Measurements from ENCODE around the gene XPO4.

XPO4 gene

GRCh38 chr13:20848203-20848602, 54.3 kb downstream of the XPO4 start:
- no peak overlapping the region for H3K4ac ChIP-seq (ENCODE audit: low read depth, low read length)
- no peak overlapping the region for H3K18ac ChIP-seq (ENCODE audit: low read length)
- H2BK120ac ChIP-seq (ENCODE audit: insufficient read depth, low read length, poor library complexity), result no peak overlapping the region
- H4K91ac ChIP-seq (ENCODE audit: low read depth, low read length), result no peak overlapping the region
- H3K79me2 ChIP-seq (ENCODE audit: control insufficient read depth, insufficient read depth, low read length, poor library complexity), result no peaks in the 10 kb centered on the region
- H2AFZ ChIP-seq (ENCODE audit: insufficient read depth, low read length, poor library complexity), result no peak overlapping the region
- H3K9ac ChIP-seq (ENCODE audit: low read length), result no peak overlapping the region
- no peak overlapping the region for H4K8ac ChIP-seq (ENCODE audit: low read depth, low read length)
- H2AK5ac ChIP-seq (ENCODE audit: low read length), result no peak overlapping the region
- H3K27me3 ChIP-seq (ENCODE audit: insufficient read depth, low read length), result no peaks in the 10 kb centered on the region
- H3K4me1 ChIP-seq (ENCODE audit: control insufficient read depth in 1 of 2, insufficient read depth in 2 of 2, low read length in 2 of 2), result peaks cover 0 to 2% of the 10 kb centered on the region in 2 experiments
- H3K27ac ChIP-seq (ENCODE audit: low read depth, low read length), result no peak overlapping the region
- H2BK12ac ChIP-seq (ENCODE audit: low read length), result no peak overlapping the region
- no peak overlapping the region for H3K14ac ChIP-seq (ENCODE audit: low read length)
- no peaks in the 10 kb centered on the region for H3K79me1 ChIP-seq (ENCODE audit: low read length)
- no peaks in the 10 kb centered on the region for H3K9me3 ChIP-seq (ENCODE audit: insufficient read depth, low read depth, low read length)
- H3K36me3 ChIP-seq (ENCODE audit: control insufficient read depth in 1 of 2, insufficient read depth in 2 of 2, low read length in 2 of 2), result peaks cover 0 to 1% of the 10 kb centered on the region in 2 experiments
- H3K4me3 ChIP-seq (ENCODE audit: low read depth, low read length), result no peak overlapping the region
- H3K4me2 ChIP-seq (ENCODE audit: low read length), result no peak overlapping the region
- peak in 1 of 2 donors; percentile 29 for DNase-seq
- no peak overlapping the region for H3K23ac ChIP-seq (ENCODE audit: low read length)
- H2BK5ac ChIP-seq (ENCODE audit: low read depth, low read length, poor library complexity), result no peak overlapping the region
- H4K12ac ChIP-seq (ENCODE audit: low read depth, low read length), result no peak overlapping the region

GRCh38 chr13:20847296-20847695, 55.2 kb downstream of the XPO4 start:
- H3K4ac ChIP-seq (ENCODE audit: low read depth, low read length), result no peak overlapping the region
- no peaks in the 10 kb centered on the region for H3K9me3 ChIP-seq (ENCODE audit: insufficient read depth, low read depth, low read length)
- no peak overlapping the region for H3K27ac ChIP-seq (ENCODE audit: low read depth, low read length)
- no peak overlapping the region for H3K4me3 ChIP-seq (ENCODE audit: low read depth, low read length)
- H4K8ac ChIP-seq (ENCODE audit: low read depth, low read length), result no peak overlapping the region
- no peaks in the 10 kb centered on the region for H3K36me3 ChIP-seq (ENCODE audit: control insufficient read depth in 1 of 2, insufficient read depth in 2 of 2, low read length in 2 of 2)
- no peak overlapping the region for H2BK120ac ChIP-seq (ENCODE audit: insufficient read depth, low read length, poor library complexity)
- H3K23ac ChIP-seq (ENCODE audit: low read length), result no peak overlapping the region
- peaks cover 0 to 2% of the 10 kb centered on the region in 2 experiments for H3K4me1 ChIP-seq (ENCODE audit: control insufficient read depth in 1 of 2, insufficient read depth in 2 of 2, low read length in 2 of 2)
- no peak overlapping the region for H2BK12ac ChIP-seq (ENCODE audit: low read length)
- no peak overlapping the region for H3K4me2 ChIP-seq (ENCODE audit: low read length)
- H3K9ac ChIP-seq (ENCODE audit: low read length), result no peak overlapping the region
- H3K18ac ChIP-seq (ENCODE audit: low read length), result no peak overlapping the region
- DNase-seq, result no peak
- H3K27me3 ChIP-seq (ENCODE audit: insufficient read depth, low read length), result no peaks in the 10 kb centered on the region
- H2AK5ac ChIP-seq (ENCODE audit: low read length), result no peak overlapping the region
- H3K79me1 ChIP-seq (ENCODE audit: low read length), result no peaks in the 10 kb centered on the region
- no peak overlapping the region for H2BK5ac ChIP-seq (ENCODE audit: low read depth, low read length, poor library complexity)
- H2AFZ ChIP-seq (ENCODE audit: insufficient read depth, low read length, poor library complexity), result no peak overlapping the region
- no CpG with 5 or more reads among the region's 1 CpG for WGBS (ENCODE audit: extremely low coverage, insufficient coverage, insufficient read length)
- H4K12ac ChIP-seq (ENCODE audit: low read depth, low read length), result no peak overlapping the region
- H4K91ac ChIP-seq (ENCODE audit: low read depth, low read length), result no peak overlapping the region
- H3K79me2 ChIP-seq (ENCODE audit: control insufficient read depth, insufficient read depth, low read length, poor library complexity), result no peaks in the 10 kb centered on the region
- H3K14ac ChIP-seq (ENCODE audit: low read length), result no peak overlapping the region

- H3K27ac ChIP-seq (ENCODE audit: low read depth, low read length), result no peak overlapping the region
- H3K23ac ChIP-seq (ENCODE audit: low read length), result no peak overlapping the region
- no peak overlapping the region for H3K18ac ChIP-seq (ENCODE audit: low read length)
- no peak overlapping the region for H3K4me3 ChIP-seq (ENCODE audit: low read depth, low read length)
- H2AK5ac ChIP-seq (ENCODE audit: low read length), result no peak overlapping the region
- H3K79me1 ChIP-seq (ENCODE audit: low read length), result no peaks in the 10 kb centered on the region
- no peak overlapping the region for H3K14ac ChIP-seq (ENCODE audit: low read length)
- no peak overlapping the region for H3K4ac ChIP-seq (ENCODE audit: low read depth, low read length)
- H2BK120ac ChIP-seq (ENCODE audit: insufficient read depth, low read length, poor library complexity), result no peak overlapping the region
- no peaks in the 10 kb centered on the region for H3K27me3 ChIP-seq (ENCODE audit: insufficient read depth, low read length)
- no peak overlapping the region for H4K8ac ChIP-seq (ENCODE audit: low read depth, low read length)
- H2BK5ac ChIP-seq (ENCODE audit: low read depth, low read length, poor library complexity), result no peak overlapping the region
- H3K36me3 ChIP-seq (ENCODE audit: control insufficient read depth in 1 of 2, insufficient read depth in 2 of 2, low read length in 2 of 2), result peaks cover 2 to 5% of the 10 kb centered on the region in 2 experiments
- no peak overlapping the region for H4K91ac ChIP-seq (ENCODE audit: low read depth, low read length)
- H2AFZ ChIP-seq (ENCODE audit: insufficient read depth, low read length, poor library complexity), result no peak overlapping the region
- no peaks in the 10 kb centered on the region for H3K79me2 ChIP-seq (ENCODE audit: control insufficient read depth, insufficient read depth, low read length, poor library complexity)
- peaks cover 0 to 2% of the 10 kb centered on the region in 2 experiments for H3K4me1 ChIP-seq (ENCODE audit: control insufficient read depth in 1 of 2, insufficient read depth in 2 of 2, low read length in 2 of 2)
- no peak overlapping the region for H3K4me2 ChIP-seq (ENCODE audit: low read length)
- DNase-seq, result no peak
- peaks cover 2% of the 10 kb centered on the region for H3K9me3 ChIP-seq (ENCODE audit: insufficient read depth, low read depth, low read length)
- no CpG with 5 or more reads among the region's 6 CpGs for WGBS (ENCODE audit: extremely low coverage, insufficient coverage, insufficient read length)
- no peak overlapping the region for H2BK12ac ChIP-seq (ENCODE audit: low read length)
- H3K9ac ChIP-seq (ENCODE audit: low read length), result no peak overlapping the region
- no peak overlapping the region for H4K12ac ChIP-seq (ENCODE audit: low read depth, low read length)
These were observed 59.4 kb downstream of the XPO4 start for GRCh38 chr13:20843166-20843565.

- H4K8ac ChIP-seq (ENCODE audit: low read depth, low read length), result no peak overlapping the region
- H3K79me1 ChIP-seq (ENCODE audit: low read length), result no peaks in the 10 kb centered on the region
- no peak overlapping the region for H3K18ac ChIP-seq (ENCODE audit: low read length)
- H3K9me3 ChIP-seq (ENCODE audit: insufficient read depth, low read depth, low read length), result peaks cover 2% of the 10 kb centered on the region
- no peak overlapping the region for H3K4me2 ChIP-seq (ENCODE audit: low read length)
- no peak overlapping the region for H2BK12ac ChIP-seq (ENCODE audit: low read length)
- H4K91ac ChIP-seq (ENCODE audit: low read depth, low read length), result no peak overlapping the region
- no peak overlapping the region for H3K9ac ChIP-seq (ENCODE audit: low read length)
- H4K12ac ChIP-seq (ENCODE audit: low read depth, low read length), result no peak overlapping the region
- no peak overlapping the region for H2AFZ ChIP-seq (ENCODE audit: insufficient read depth, low read length, poor library complexity)
- no peak overlapping the region for H2BK5ac ChIP-seq (ENCODE audit: low read depth, low read length, poor library complexity)
- no peak overlapping the region for H3K4me3 ChIP-seq (ENCODE audit: low read depth, low read length)
- no peak overlapping the region for H2AK5ac ChIP-seq (ENCODE audit: low read length)
- no peak overlapping the region for H2BK120ac ChIP-seq (ENCODE audit: insufficient read depth, low read length, poor library complexity)
- DNase-seq, result no peak
- no peak overlapping the region for H3K23ac ChIP-seq (ENCODE audit: low read length)
- H3K14ac ChIP-seq (ENCODE audit: low read length), result no peak overlapping the region
- H3K27me3 ChIP-seq (ENCODE audit: insufficient read depth, low read length), result no peaks in the 10 kb centered on the region
- no peaks in the 10 kb centered on the region for H3K4me1 ChIP-seq (ENCODE audit: control insufficient read depth in 1 of 2, insufficient read depth in 2 of 2, low read length in 2 of 2)
- H3K79me2 ChIP-seq (ENCODE audit: control insufficient read depth, insufficient read depth, low read length, poor library complexity), result no peaks in the 10 kb centered on the region
- peaks cover 9 to 10% of the 10 kb centered on the region in 2 experiments for H3K36me3 ChIP-seq (ENCODE audit: control insufficient read depth in 1 of 2, insufficient read depth in 2 of 2, low read length in 2 of 2)
- H3K4ac ChIP-seq (ENCODE audit: low read depth, low read length), result no peak overlapping the region
- H3K27ac ChIP-seq (ENCODE audit: low read depth, low read length), result no peak overlapping the region
These were observed 62.0 kb downstream of the XPO4 start for GRCh38 chr13:20840568-20840967.

All from trophoblast cell (in vitro differentiated cells and primary cell).